22Rv1 (cell line): ENCODE measurements around the gene PACSIN3.

ENCODE experiments used
- CTCF ChIP-seq: fragments of 450-650 bp; IDR thresholded peaks from 2 replicates; pipeline ENCODE4 v1.5.1; 2017; ENCODE audit warnings: mild to moderate bottlenecking
- ZFX ChIP-seq: fragments of 450-650 bp; IDR thresholded peaks from 2 replicates; pipeline ENCODE4 v1.6.1; 2017; ENCODE audit warnings: antibody characterized with exemption, borderline replicate concordance

DNA sequence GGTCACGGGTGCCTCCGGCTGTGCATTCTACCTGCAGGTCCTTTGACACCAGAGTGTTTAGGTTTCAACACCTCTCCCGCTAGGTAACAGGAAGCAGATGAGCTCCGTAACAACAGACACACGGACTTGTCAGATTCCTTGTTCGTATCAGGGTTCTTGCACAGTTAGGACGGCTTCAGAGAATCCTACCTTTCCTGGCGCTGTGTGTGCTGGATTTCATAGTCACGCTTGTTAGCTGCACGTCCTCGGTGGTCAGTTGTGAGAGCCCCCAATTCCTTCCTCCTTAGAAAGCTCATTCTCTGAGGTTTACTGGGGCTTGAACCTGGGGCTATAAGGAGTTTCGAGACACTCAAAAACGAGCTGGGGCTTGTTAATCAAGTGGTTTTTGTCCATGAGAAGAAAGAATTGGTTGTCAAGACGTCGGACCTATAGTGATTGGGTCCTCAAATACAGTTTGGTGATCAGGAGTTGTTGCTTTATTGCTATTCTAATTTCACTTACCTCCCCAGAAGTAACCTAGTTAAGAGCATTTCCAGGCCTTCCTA is 29.2 kb upstream of the PACSIN3 start:
- TF ChIP-seq CTCF (no peak), ZFX (no peak)
